Activated CD4-positive, CD25-positive, alpha-beta regulatory T cell treated with anti-CD3 and anti-CD28 coated beads, Interleukin-2, amount 50 U/mL, for 72 hours (primary cell): Measurements from ENCODE around the gene ZNF227.
"Not testable (repeated sequence)": the region's sequence is repeated elsewhere in the genome, so short reads cannot be mapped to it uniquely, and the experiment has no call there.

Experiments
- DNase-seq: peaks from one replicate; pipeline ENCODE4 v3.0.0; 2021

The ZNF227 gene

DNA sequence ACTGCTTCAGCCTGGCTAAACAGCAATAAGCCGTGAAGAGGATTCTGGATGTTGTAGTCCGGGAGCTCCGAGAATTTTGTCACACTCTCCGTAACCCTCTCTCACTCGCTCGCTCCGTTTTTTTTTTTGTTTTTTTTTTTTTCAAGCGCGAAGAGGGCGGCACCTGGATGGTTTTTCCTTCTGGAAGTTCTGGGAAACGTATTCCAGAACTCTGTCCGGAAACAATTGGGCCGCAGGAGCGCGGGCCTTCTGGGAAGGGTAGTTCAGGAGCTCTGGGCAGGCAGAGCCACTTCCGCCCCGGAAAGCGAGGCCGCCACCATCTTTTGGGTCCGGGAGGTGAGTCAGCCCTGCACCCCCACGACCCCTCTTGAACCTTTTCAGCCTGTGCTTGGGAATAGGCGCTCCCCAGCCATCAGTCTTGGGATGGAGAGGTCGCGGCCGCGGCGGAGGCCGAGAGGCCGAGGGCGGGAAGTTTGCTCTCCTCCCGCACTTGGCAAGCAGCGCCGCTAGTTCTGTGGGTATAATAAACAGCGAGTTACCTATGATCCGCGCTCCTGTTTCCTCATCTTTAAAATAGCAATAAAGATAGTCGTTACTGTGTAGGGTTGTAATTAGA lies at the start of gene ZNF227:
ZNF227 (plus strand) TSS at position 283 of the 616 bp plus-strand sequence. CDS start 5,261 bp downstream, outside the sequence.
- DNase-seq = peak; percentile 75

DNA sequence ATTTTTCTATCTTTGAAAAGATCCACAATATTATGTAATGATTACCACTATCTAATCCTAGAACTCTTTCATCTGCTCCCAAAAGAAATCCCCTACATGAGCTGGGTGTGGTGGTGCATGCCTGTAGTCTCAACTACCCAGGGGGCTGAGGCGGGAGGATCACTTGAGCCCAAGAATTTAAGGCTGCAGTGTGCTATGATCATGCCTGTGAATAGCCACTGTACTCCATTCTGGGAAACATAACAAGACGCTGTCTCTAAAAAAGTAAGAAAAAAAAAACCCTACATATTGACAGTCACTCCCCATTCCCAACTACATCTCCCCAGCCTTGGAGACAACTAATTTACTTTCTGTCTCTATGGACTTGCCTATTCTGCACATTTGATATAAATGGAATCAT lies 48.5 kb upstream of the ZNF227 start:
- no peak for DNase-seq

DNA sequence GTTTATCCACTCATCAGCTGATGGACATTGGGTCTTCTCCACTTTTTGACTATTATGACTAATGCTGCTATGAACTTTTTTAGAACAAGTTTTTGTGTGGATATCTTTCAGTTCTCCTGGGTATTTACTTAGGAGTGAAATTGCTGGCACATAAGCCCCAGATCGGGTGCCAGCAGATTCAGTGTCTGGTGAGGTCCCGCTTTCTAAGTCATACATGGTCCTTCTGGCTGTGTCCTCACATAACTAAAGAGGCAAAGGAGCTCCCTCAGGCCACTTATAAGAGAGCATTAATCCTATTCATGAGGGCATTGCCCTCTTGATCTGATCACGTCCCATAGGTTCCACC lies 48.0 kb upstream of the ZNF227 start:
- DNase-seq = no peak

DNA sequence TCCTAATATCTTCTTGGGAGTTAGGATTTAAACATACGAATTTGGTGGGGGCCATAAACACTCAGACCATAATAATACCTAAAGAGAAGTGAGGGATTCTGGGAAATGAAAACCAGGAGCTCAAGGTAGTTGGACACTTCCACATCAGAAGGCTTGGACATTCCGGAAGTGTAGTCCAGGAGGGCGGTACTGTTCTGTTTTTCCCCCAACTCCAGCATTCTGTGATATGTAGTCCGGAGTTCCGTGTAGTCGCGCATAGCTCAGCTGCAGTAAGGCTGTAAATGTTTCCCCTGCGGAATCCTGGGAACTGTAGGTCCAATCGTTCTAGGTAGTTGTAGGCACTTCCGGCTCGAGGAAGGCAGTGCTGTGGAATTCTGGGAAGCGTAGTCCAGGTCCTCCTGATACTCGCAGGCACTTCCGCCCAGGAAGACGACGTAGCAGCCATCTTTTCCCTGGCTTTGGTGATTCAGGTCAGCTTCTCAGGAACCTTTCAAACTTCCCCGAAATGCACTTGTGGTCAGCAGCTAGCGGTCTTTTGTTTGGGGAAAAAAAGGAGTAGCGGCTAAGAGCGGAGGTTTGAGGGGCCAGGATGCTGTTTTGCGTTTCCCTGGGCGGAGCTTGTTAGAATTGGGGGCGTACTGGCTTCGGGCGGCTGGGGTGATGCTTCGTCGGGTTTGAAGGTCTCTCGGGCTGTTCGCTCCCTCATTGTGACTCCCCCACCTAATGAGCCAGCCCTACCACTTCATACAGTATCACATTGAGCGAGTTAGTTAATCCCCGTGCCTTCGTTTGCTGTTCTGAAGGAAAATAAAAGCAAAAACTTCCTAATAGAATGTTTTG lies 47.4 kb upstream of the ZNF227 start, which contains the start of gene ZNF226:
ZNF226 (plus strand) TSS at position 428 of the 840 bp plus-strand sequence. CDS start 4,981 bp downstream, outside the sequence.
- DNase-seq = peak; percentile 63

DNA sequence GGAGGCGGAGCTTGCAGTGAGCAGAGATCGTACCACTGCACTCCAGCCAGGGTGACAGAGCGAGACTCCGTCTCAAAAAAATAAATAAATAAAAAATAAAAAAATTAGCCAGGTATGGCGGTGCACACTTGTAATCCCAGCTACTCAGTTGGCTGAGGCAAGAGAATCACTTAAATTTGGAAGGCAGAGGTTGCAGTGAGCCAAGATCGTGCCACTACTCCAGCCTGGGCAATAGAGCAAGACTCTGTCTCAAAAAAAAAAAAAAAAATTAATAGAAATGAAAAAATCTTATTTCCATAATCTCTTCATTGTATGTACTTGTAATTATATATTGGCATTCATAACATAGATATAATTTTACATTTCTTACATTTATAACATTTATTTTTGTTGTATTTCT lies 41.7 kb upstream of the ZNF227 start:
- not testable (repeated sequence) for DNase-seq

DNA sequence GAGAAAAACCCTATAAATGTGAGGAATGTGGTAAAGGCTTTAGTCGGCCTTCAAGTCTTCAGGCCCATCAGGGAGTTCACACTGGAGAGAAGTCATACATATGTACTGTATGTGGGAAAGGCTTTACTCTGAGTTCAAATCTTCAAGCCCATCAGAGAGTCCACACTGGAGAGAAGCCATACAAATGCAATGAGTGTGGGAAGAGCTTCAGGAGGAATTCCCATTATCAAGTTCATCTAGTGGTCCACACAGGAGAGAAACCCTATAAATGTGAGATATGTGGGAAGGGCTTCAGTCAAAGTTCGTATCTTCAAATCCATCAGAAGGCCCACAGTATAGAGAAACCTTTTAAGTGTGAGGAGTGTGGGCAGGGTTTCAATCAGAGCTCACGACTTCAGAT lies 35.7 kb upstream of the ZNF227 start:
- no peak for DNase-seq

DNA sequence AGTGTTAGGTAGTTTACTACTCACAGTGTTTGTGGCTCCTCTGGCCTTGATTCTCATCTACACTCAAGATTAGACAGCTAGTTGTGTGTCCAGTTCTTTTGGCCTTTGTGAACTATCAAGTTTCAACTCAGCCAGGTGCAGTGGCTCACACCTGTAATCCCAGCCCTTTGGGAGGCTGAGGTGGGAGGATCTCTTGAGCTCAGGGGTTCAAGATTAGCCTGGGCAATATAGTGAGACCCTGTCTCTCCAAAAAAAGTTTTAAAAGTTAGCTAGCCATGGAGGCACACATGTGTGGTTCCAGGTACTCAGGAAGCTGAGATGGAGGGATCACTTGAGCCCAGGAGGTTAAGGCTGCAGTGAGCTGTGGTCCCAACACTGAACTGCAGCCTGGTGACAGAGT lies 31.4 kb upstream of the ZNF227 start:
- DNase-seq = no peak

DNA sequence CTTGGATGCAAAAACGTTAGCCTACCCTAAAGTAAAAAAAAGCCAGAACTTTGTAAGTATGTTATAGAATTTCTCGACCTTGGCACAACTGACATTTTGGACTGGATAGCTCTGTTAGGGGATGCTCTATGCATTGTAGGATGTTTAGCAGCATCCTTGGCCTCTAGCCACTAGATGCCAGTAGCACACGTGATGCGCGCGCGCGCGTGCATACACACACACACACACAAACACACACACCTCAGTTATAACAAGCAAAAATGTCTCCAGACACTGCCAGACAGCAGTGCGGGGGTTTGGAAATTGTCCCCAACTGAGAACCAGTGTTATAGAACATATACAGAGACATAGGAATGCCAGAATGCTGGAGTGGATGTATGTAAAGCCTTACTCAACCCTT lies 30.2 kb upstream of the ZNF227 start:
- DNase-seq = no peak

DNA sequence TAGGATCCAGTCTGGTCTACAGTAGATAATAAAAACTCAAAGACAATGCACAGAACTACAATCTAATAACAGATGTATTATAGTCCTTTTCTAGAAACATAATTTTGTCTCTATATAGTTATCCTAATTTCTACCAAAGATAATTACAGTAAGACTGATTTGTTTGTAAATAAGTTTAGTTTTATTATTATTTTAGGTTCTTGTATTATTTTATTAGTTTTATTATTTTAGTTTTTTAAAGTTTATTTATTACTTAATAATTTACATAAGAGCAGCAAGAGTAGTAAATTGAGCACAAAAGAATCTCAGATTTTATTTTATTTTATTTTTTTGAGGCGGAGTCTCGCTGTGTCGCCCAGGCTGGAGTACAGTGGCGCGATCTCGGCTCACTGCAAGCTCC lies 22.3 kb upstream of the ZNF227 start:
- DNase-seq = no peak

DNA sequence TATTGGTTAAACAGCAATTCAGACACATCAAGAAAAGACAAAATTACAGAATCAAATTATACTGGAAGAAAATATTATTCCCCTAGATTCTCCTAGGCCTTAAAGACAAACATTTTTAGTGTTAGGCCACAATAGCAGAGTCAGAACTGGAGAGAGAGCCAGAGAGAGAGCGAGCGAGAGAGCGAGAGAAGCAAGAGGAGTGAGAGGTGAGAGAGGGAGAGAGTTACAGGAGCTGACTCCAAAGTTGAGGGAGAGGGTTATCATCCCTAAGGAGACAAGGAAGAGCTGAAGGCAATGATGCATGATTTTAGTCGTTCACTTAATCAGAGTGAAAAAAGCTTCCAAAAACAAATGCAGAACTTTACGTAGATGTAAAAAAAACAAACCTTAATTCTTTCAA lies 20.2 kb upstream of the ZNF227 start:
- DNase-seq = no peak

DNA sequence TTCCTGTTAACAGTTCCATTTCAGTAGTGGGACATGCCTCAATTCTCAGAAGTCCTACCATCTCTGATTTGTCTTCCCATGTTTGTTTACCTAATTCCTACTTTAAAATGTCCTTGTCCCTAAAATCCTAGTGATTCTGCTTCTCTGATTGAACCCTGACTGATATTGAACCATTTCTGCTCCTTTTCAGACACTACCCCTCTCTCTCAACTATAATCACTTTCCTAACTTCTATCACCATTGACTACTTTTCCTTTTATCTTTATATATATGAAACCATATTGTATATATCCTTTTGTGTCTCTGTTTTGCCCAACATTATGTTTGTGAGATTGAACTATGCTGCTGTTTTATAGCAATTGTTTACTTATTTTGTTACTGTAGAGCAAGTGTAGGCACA lies 15.6 kb upstream of the ZNF227 start:
- DNase-seq = no peak

DNA sequence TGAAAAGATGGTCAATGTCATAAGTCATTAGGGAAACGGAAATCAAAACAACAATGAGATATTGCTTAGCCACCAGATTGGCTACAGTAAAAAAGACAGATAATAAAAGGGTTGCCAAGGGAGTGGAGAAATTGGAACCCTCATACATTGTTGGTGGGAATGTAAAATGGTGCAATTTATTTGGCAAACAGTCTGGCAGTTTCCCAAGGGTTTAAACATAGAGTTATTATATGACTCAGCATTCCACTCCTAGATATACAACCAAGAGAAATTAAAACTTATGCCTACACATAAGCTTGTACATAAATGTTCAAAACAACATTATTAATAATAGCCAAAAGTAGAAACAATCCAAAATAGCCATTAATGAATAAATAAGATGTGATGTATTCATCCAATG lies 9.9 kb upstream of the ZNF227 start:
- DNase-seq = no peak

DNA sequence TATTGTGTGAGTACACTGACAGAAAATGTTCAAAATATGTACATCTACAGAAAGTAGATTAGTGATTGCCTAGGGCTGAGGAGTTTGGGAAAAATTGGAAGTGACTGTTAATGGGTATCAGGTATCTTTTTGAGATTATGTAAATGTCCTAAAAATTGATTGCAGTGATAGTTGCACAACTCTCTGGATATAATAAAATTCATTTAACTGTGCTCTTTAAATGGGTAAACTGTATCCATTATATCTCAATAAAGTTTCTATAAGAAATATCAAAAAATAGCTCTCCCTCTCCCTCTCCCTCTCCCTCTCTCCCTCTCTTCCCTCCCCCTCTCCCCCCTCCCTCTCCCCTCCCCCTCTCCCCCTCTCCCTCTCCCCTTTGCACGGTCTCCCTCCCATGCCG lies 9.4 kb upstream of the ZNF227 start:
- DNase-seq = no peak

DNA sequence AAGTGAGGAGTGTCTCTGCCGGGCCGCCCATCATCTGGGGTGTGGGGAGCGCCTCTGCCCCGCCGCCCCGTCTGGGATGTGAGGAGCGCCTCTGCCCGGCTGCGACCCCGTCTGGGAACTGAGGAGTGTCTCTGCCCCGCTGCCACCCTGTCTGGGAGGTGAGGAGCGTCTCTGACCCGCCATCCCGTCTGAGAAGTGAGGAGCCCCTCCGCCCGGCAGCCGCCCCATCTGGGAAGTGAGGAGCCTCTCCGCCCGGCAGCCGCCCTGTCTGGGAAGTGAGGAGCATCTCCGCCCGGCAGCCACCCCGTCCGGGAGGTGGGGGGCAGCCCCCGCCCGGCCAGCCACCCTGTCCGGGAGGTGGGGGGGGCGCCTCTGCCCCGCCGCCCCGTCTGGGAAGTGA lies 8.5 kb upstream of the ZNF227 start:
- DNase-seq = not testable (repeated sequence)

DNA sequence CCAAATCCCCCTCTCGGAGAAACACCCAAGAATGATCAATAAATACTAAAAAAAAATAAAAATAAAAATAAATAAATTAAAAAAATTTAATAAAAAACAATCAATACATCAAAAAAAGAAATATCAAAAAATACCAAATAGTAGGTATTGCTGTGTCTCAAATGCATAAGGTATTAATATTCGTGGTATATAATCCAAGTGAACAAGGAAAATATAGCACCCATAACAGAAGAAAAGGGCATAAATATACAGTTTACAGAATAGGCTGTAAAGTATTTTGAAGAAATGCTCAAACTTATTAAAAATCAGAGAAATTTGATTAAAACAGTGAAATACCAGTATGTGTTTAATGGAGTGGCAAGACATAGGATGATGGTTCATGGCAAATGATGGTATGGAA lies 7.6 kb upstream of the ZNF227 start:
- no peak for DNase-seq

DNA sequence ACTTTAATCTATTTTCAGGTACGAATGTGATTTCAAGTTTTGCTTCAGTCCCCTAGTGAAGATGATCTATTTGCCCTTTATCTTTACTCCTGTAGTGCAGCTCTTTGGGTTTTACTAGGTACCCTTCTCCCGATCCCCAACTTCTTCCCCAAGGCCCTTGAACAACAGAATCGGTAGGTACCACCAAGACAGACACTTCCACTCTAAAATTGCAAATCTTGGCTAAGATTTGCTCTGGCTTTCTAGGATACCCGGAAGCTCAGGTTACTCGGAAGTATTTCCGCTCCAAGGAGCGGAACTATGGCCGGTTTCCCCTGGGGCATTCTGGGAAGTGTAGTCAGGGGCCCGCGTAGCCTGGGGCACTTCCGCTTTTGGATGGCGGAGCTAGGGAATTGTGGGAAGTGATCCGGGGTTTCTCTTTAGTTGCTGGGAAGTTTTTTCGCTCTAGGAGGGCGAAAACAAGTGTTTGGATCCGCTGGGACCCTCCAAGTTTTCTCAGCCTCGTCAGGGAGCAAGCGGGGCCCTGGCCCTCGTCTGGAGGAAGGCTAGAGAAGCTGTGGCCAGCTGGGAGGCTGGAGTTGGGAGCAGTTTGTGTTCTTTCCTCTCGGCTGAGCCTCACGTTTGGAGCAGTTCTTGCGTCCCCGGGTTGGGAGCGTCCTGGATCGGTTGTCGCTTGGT lies 5.1 kb upstream of the ZNF227 start:
- DNase-seq = peak; percentile 64

DNA sequence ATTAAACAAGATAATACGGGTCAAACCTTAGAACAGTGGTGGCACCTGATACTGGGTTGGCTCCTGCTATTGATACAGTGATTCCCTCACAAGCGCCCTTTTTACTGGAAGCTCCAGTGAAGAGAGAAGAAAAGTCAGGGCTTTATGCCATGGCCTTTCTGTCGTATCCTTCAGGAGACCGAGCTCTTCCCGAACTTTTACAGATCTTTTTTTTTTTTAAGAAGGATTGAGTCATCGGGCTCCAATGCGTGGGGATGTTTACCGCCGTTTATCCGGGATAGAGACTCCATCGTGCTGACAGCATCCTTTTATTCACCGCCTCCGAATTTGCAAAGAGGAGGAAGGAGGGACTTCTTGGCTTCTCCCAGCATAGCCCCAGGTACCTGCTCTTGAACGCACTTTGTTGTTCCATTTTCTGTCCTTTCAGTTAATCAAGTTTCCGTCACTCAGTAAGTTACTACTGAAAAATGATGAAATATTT lies 574 bp downstream of the ZNF227 start:
- DNase-seq = no peak

DNA sequence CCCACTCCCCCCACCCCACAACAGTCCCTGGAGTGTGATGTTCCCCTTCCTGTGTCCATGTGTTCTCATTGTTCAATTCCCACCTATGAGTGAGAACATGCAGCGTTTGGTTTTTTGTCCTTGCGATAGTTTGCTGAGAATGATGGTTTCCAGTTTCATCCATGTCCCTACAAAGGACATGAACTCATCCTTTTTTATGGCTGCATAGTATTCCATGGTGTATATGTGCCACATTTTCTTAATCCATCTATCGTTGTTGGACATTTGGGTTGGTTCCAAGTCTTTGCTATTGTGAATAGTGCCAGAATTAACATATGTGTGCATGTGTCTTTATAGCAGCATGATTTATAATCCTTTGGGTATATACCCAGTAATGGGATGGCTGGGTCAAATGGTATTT lies 7.6 kb downstream of the ZNF227 start:
- DNase-seq = not testable (repeated sequence)

DNA sequence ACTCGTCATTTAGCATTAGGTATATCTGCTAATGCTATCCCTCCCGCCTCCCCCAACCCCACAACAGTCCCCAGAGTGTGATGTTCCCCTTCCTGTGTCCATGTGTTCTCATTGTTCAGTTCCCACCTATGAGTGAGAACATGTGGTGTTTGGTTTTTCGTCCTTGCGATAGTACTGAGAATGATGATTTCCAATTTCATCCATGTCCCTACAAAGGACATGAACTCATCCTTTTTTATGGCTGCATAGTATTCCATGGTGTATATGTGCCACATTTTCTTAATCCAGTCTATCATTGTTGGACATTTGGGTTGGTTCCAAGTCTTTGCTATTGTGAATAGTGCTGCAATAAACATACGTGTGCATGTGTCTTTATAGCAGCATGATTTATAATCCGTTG lies 8.4 kb downstream of the ZNF227 start:
- not testable (repeated sequence) for DNase-seq

DNA sequence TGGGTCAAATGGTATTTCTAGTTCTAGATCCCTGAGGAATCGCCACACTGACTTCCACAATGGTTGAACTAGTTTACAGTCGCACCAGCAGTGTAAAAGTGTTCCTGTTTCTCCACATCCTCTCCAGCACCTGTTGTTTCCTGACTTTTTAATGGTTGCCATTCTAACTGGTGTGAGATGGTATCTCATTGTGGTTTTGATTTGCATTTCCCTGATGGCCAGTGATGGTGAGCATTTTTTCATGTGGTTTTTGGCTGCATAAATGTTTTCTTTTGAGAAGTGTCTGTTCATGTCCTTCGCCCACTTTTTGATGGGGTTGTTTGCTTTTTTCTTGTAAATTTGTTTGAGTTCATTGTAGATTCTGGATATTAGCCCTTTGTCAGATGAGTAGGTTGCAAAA lies 9.0 kb downstream of the ZNF227 start:
- DNase-seq = not testable (repeated sequence)

DNA sequence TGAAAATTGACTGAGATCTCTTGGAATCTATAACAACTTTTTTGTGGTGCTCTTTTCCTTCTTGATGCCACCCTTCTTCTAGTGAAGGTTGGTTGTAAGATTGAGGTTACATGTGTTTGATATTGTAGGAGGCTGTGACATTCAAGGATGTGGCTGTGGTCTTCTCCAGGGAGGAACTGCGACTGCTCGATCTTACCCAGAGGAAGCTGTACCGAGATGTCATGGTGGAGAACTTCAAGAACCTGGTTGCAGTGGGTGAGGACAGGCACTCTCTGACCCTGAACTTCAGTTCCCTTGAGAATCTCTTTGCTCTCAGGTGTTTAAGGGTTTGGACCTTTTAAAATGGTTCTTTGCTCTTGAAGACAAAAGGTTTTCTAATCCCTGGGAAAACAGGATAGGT lies 16.0 kb downstream of the ZNF227 start:
- DNase-seq = no peak

DNA sequence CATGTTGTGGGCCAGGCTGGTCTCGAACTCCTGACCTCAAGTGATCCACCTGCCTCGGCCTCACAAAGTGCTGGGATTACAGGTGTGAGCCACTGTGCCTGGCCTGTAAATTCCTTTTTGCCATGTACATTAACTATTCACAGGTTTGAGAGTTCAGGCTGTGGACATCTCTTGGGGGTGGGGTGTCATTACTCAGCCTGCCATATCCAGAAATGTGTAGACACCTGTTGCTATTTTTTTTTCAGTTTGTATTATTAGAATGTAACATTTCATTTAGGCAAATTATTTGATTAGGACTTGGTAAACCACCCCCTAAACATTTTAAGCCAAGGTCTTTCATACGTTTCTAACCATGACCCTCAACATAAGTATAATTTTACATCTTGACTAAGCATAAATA lies 20.5 kb downstream of the ZNF227 start:
- no peak for DNase-seq

DNA sequence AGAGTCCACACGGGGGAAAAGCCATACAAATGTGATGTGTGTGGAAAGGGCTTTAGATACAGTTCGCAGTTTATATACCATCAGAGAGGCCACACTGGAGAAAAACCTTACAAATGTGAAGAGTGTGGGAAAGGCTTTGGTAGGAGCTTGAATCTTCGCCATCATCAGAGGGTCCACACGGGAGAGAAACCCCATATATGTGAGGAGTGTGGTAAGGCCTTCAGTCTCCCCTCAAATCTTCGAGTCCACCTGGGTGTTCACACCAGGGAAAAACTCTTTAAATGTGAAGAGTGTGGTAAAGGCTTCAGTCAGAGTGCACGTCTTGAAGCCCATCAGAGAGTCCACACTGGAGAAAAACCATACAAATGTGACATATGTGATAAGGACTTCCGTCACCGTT lies 24.1 kb downstream of the ZNF227 start:
- no peak for DNase-seq

DNA sequence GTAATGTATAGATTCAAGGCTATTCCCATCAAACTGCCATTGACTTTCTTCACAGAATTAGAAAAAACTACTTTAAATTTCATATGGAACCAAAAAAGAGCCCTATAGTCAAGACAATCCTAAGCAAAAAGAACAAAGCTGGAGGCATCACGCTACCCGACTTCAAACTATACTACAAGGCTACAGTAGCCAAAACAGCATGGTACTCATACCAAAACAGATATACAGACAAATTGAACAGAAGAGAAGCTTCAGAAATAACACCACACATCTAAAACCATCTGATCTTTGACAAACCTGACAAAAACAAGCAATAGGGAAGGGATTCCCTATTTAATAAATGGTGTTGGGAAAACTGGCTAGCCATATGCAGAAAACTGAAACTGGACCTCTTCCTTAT lies 40.0 kb downstream of the ZNF227 start:
- not testable (repeated sequence) for DNase-seq
